GM12801 (cell line): Measurements from ENCODE around the gene NAMPT.

ENCODE experiments used
- CTCF ChIP-seq: IDR thresholded peaks from one replicate; pipeline ENCODE4 v1.5.1; 2011; ENCODE audit warnings: control low read depth; ENCODE audit not compliant: insufficient read length; ENCODE audit errors: extremely low read depth

Gene NAMPT

GRCh38 chr7:106290319-106290718 is 5.5 kb upstream of the NAMPT start:
- no peak for TF ChIP-seq CTCF

- TF ChIP-seq CTCF, result no peak
These were observed 5.1 kb upstream of the NAMPT start for GRCh38 chr7:106289848-106290247.

GRCh38 chr7:106288263-106288662 is 3.5 kb upstream of the NAMPT start:
- TF ChIP-seq CTCF, result no peak

GRCh38 chr7:106287786-106288185 is 3.0 kb upstream of the NAMPT start:
- TF ChIP-seq CTCF, result no peak

- no peak for TF ChIP-seq CTCF
These were observed 1.2 kb upstream of the NAMPT start for GRCh38 chr7:106285855-106286492.

GRCh38 chr7:106285051-106285854 is 470 bp upstream of the NAMPT start:
- TF ChIP-seq CTCF, result no peak

- TF ChIP-seq CTCF, result no peak
These were observed 711 bp downstream of the NAMPT start for GRCh38 chr7:106283831-106284713.
